Measurements from ENCODE around the gene RAD51B.

The RAD51B gene

GRCh38 chr14:68477461-68478085 lies 658.0 kb downstream of the RAD51B start:
- DNase-seq (ENCODE audit: low spot score): no peak

DNA sequence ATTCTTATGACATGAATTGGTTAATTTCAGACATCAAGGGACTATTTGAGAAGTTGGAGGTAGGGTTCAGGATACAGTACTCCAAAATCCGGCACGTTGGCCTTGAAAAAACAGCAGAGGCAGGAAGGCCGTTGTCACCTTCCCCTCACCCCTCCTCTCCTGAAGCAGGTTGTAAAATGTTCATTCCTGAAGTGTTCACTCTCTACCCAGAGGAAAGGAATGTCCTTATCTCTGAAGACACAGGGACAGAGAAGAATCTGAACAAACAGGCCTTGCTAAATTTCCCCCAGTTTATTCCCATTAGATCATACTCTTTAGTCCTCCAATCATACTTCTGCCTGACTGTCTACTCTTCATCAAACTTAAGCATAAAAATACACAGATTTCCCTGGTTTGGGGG lies 659.7 kb downstream of the RAD51B start:
- DNase-seq (ENCODE audit: low spot score): no peak

- no peak for DNase-seq (ENCODE audit: low spot score)
These were observed 662.4 kb downstream of the RAD51B start for GRCh38 chr14:68482018-68482417.

DNA sequence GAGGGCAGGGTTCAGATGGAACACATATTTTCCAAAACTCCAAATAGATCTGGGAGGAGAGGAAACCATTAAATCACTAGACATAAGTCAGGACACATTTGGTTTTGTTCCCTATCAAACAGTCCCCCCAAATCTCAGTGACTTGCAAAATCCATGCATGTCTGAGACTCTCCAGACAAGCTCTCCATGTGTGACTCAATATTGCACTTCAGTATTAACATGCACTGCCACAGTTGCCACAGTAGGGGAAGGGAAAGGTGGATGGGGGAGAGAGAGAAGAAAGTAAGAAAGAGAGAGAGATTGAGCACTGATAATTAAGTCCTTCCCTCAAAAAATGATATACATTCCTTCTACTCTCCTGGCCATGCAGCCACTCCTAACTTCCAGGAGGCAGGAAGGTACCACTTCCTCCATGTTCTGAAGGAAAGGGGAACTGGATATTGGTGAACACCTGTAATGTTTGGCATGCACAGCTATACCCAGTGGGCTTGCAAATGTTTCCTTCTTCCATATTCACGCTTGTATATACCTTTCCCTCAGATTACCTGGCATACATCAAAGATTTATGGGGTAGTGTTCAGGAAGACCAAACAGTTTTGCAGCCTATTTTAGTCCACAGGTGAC lies 663.3 kb downstream of the RAD51B start:
- DNase-seq (ENCODE audit: low spot score): no peak

DNA sequence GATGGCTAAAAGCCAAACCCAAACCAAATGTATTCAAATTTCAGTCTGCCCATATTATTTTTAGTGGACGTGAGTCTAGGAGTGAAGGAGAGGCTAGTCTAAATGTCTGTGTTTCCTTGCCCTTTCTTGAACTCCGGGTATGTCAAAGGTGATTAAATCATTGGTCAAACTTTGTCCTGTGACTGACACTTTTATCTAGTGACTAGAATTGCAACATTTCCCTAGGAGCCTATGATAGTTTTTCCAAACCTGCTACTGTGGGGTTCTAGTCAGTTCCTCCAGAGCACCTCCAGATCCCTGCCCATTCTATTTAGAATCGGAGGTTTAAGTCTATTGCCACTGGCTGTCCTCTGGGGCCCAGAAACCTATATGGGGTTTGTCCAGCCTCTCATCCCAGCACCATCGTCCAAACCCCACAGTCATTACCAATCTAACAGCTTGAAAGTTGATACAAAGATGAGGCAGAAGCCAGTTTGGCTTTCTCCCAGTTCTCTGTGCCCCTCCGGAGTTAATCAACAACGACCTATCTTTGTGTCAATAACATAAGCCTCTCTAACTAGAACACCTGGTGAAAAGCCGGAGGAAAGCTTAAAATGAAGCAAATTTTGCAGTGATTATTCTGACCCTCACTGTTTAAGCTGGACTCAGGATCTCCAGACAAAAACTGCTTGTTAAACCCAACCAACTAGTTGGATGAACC lies 666.6 kb downstream of the RAD51B start:
- no peak for DNase-seq (ENCODE audit: low spot score)

GRCh38 chr14:68486809-68487208 lies 667.2 kb downstream of the RAD51B start:
- DNase-seq (ENCODE audit: low spot score): no peak

DNA sequence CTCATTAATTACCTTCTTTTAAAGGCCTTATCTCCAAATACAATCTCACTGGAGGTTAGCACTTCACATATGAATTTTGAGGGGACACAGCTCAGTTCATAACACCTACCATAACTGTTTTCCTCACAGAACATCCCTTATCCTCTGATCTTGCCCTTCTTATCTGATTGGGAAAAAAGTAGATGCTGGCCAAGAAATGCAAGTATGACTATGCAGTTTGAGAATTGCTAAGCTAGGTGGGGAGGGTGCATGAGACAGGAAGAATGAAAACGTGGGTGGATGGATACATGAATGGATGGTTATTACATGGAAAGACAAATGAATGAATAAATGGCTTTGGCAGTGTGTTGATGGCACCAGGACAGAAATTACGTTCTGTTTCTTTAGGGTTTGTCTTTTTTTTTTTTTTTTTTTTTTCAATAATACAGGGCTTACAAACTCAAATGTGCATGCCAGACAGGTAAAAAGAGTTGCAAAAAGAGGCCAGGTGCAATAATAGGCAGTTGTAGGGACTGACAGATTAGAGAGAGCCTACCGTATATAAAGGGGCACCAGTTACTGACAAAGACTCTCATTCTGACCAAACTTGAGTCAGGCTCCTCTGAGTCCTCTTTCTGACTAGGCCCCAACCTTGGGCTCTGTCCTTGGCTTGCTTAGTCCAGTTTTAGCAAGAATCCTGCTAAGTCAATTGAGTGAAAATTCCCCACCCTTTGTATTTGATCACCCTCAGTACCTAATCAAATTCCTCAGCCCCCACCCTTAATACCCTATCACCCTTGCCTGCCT lies 668.4 kb downstream of the RAD51B start:
- no peak for DNase-seq (ENCODE audit: low spot score)

GRCh38 chr14:68491793-68492192 lies 672.2 kb downstream of the RAD51B start:
- DNase-seq (ENCODE audit: low spot score): no peak

DNA sequence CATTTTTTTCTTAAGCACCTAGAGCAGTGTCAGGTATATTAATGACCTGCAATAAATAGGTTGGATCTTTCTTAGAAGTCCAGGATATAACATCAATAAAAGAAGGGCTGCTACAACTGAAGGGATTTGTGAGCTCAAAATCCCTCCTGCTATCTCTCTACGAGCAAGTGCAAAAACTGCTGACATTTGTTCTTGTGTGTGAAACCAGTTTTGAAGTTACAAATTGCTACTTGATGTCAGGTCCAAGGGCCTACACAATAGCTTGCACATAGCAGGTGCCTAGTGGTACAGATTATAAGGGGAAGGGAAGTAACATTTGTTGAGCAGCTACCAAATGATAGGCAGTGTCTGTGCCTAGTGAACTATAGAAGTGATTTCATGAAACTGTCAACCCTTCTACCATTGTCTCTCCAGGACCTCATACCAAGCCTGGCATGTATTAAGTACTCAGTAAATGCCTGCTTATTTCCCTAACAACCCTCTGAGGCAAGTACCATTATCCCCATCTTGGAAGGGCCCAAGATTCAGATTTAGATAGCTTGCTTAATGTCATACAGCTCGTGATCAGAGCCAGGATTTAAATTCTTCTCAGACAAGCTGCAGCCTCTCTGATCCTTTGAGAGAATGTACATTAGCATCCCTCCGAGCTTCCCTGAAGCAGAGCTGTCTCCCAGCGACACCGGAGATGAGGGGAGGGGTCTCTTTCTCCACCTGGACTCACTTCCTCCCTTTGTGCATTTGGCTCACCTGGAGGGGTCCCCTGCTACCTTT lies 673.0 kb downstream of the RAD51B start:
- DNase-seq (ENCODE audit: low spot score): no peak

DNA sequence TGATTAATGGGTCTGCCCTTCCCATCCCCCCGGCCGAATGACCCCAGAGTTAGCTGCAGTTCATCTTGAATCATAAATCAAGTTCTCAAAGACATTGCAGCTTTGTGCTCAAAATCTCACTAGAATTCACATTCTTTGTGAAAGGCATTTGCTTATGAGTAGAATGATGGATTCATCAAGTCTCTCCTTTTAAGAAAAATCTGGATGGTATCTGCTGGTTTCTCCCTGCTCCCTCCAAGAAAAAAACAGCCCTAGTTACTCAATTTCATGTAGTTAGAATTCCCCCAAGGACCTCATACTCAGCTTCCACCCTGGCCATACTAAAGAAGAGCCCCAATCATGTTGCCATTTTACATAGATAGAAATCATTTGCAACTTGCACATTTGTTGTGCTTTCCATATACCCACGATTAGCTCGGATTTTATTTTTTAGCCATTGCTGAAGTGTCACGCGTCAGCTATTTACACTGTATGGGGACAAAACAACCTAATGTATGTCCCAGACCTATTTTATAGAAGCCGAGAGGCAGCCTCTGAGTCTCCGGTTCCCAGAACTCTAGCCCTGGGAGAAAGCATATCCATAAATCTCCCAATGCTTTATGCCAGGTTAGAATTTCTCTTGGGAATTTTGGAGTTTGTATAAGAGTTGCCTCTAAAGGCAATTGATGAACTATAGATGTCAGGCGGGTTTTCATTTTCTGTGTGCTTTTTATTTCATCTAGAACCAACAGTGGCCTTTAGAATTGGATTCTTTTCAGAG lies 673.8 kb downstream of the RAD51B start:
- DNase-seq (ENCODE audit: low spot score): no peak

- no peak for DNase-seq (ENCODE audit: low spot score)
These were observed 675.8 kb downstream of the RAD51B start for GRCh38 chr14:68495101-68496039.

- no peak for DNase-seq (ENCODE audit: low spot score)
These were observed 677.4 kb downstream of the RAD51B start for GRCh38 chr14:68497011-68497410.

- DNase-seq (ENCODE audit: low spot score): no peak
These were observed 679.9 kb downstream of the RAD51B start for GRCh38 chr14:68499451-68499850.

- DNase-seq (ENCODE audit: low spot score): no peak
These were observed 681.6 kb downstream of the RAD51B start for GRCh38 chr14:68501171-68501570.

- DNase-seq (ENCODE audit: low spot score): no peak
These were observed 682.1 kb downstream of the RAD51B start for GRCh38 chr14:68501614-68502052.

DNA sequence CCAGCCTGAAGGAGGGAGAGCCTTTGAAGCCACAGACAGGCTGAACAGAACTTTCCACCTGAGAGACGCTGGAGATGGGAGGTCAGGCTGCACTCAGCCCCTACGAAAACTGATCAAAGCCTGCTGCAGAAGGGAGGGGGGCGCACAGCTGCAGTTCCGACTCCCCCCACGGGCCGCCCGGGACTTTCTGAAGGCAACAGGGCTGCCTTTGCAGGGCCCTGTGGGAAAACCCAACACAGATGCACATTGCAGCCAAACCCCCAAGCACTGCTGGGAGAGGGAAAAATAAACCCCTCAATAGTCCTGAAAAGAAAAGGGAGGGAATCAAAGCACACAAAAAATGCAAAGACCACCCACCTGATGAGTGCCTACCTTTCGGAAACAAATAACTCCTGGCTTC lies 682.7 kb downstream of the RAD51B start:
- no peak for DNase-seq (ENCODE audit: low spot score)

DNA sequence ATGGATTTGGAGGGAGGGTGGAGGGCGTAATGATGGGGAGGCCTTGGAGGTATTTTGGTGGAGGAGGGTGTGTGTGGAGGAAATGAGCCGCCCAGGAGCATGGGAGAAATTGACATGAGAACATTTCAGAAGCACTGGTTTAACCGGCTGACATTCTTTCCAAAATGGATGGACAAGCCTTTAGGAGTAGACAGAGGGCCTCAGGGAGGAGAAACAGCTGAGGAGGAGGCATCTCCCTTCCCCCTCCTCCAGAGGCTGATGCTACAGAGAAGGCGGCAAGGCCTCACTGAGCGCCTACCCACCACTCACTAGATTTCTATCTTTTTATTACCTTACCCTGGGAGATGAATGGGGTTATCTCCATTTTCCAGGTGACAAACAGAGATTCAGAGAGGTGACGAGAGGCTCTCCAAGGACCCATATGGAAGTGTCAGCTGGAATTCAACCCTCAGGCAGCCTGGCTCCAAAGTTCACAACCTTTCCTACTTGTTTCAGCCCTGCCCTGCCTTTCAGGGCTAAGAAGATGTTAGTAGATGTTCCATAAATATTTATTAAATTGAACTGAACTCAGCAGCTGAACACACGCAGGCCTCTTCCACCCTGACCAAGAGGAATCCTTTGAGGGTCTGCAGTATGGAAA lies 683.7 kb downstream of the RAD51B start:
- DNase-seq (ENCODE audit: low spot score): no peak

- DNase-seq (ENCODE audit: low spot score): no peak
These were observed 685.3 kb downstream of the RAD51B start for GRCh38 chr14:68504861-68505260.

DNA sequence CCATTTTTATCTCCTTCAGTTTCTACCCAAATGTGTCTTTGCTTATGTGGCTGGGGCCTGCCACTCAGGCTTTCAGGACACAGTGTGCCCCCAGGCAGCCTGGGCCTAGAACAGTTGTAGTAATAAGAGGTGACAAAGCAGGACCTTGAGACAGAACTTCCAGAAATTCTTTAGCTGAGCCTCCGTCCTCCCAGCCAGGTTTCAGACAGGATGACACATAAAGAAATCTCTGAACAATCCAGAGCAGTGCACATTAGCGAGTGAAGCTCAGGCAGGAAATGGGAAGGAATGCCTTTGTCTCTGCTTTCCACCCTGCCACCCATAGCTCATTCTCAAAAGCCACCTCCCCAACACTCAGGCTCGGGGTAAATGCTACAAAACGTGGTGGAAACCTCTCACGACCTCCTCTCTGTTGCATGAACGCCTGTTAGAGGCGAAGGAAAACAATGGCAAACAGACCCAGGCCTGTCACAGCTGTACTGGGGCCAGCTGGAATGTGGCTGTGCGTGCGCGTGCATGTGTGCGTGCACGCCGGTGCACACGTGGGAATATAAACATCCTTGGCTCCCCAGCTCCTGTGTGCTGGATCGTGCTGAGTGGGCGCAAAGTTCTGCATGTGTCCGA lies 686.6 kb downstream of the RAD51B start:
- DNase-seq (ENCODE audit: low spot score): no peak

Measured in SK-N-DZ (cell line).